BLaER1 (cell line): Measurements from ENCODE around the gene CA10.
A peak's percentile ranks its signal among the peaks of the same experiment; 100 is the strongest.

ENCODE experiments used
- H3K27ac ChIP-seq: shearing (Covaris generic); formaldehyde crosslinking; 2 replicates; pipeline ENCODE4 v1.8.1; 2022
- H3K27me3 ChIP-seq: shearing (Covaris generic); formaldehyde crosslinking; 2 replicates; pipeline ENCODE4 v1.8.1; 2022
- H3K36me3 ChIP-seq: shearing (Covaris generic); formaldehyde crosslinking; 2 replicates; pipeline ENCODE4 v1.8.1; 2022
- H3K4me1 ChIP-seq: shearing (Covaris generic); formaldehyde crosslinking; 2 replicates; pipeline ENCODE4 v1.8.1; 2022
- H3K4me2 ChIP-seq: shearing (Covaris generic); formaldehyde crosslinking; 2 replicates; pipeline ENCODE4 v1.8.1; 2022
- H3K4me3 ChIP-seq: shearing (Covaris generic); formaldehyde crosslinking; 2 replicates; pipeline ENCODE4 v1.8.1; 2022
- H3K9ac ChIP-seq: shearing (Covaris generic); formaldehyde crosslinking; 2 replicates; pipeline ENCODE4 v1.8.1; 2022
- H3K9me3 ChIP-seq: shearing (Covaris generic); formaldehyde crosslinking; 2 replicates; pipeline ENCODE4 v1.8.1; 2022
- H4K20me1 ChIP-seq: shearing (Covaris generic); formaldehyde crosslinking; 2 replicates; pipeline ENCODE4 v1.8.1; 2022
- Cebpa-rat ChIP-seq: shearing (Covaris generic); IDR thresholded peaks from 2 replicates; pipeline ENCODE4 v1.8.1; 2022

The CA10 gene

GRCh38 chr17:51817117-51817516 is 341.4 kb downstream of the CA10 start:
- no peak overlapping the region for H3K4me2 ChIP-seq
- no peaks in the 10 kb centered on the region for H3K36me3 ChIP-seq
- no peak overlapping the region for H3K4me3 ChIP-seq
- H3K4me1 ChIP-seq = peaks cover 18% of the 10 kb centered on the region
- H4K20me1 ChIP-seq = no peaks in the 10 kb centered on the region
- no peaks in the 10 kb centered on the region for H3K27me3 ChIP-seq
- H3K9ac ChIP-seq = no peak overlapping the region
- H3K27ac ChIP-seq = no peak overlapping the region
- TF ChIP-seq Cebpa-rat = no peak
- no peaks in the 10 kb centered on the region for H3K9me3 ChIP-seq

GRCh38 chr17:51815097-51815496 is 343.4 kb downstream of the CA10 start:
- Histone ChIP-seq H3K9ac (no peak overlapping the region), H3K4me1 (peaks cover 18% of the 10 kb centered on the region), H3K27me3 (no peaks in the 10 kb centered on the region), H3K4me3 (no peak overlapping the region), H3K4me2 (no peak overlapping the region), H3K9me3 (no peaks in the 10 kb centered on the region), H3K36me3 (no peaks in the 10 kb centered on the region), H3K27ac (no peak overlapping the region), H4K20me1 (no peaks in the 10 kb centered on the region)
- no peak for TF ChIP-seq Cebpa-rat

DNA sequence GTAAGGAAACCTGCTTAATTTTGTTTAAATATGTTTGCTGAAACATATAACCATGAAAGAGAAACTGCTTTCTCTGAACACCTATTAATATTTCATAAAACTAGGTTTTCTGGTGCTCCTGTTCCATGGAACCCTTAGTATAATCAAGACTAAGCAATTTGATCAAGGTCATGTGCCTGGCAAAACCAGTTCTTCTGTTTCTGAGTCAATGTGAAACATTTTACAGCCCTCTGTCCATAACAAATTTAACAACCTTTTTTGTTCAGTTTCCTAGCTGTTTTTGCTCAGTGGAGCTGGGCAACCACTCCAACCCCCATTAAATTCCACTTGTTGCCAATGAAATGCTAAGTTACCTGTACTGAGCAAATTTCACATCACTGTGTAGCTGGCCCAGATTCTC is 344.0 kb downstream of the CA10 start:
- H3K9ac ChIP-seq = no peak overlapping the region
- no peaks in the 10 kb centered on the region for H4K20me1 ChIP-seq
- no peak overlapping the region for H3K27ac ChIP-seq
- H3K4me2 ChIP-seq = no peak overlapping the region
- no peaks in the 10 kb centered on the region for H3K36me3 ChIP-seq
- no peaks in the 10 kb centered on the region for H3K27me3 ChIP-seq
- H3K9me3 ChIP-seq = no peaks in the 10 kb centered on the region
- no peak for TF ChIP-seq Cebpa-rat
- peaks cover 13% of the 10 kb centered on the region for H3K4me1 ChIP-seq
- H3K4me3 ChIP-seq = no peak overlapping the region

- Histone ChIP-seq H3K4me1 (peaks cover 6% of the 10 kb centered on the region), H3K9me3 (no peaks in the 10 kb centered on the region), H4K20me1 (no peaks in the 10 kb centered on the region), H3K4me2 (no peak overlapping the region), H3K9ac (no peak overlapping the region), H3K27me3 (no peaks in the 10 kb centered on the region), H3K36me3 (no peaks in the 10 kb centered on the region), H3K4me3 (no peak overlapping the region), H3K27ac (no peak overlapping the region)
- TF ChIP-seq Cebpa-rat = no peak
Measured at GRCh38 chr17:51813784-51814174, 344.7 kb downstream of the CA10 start.

DNA sequence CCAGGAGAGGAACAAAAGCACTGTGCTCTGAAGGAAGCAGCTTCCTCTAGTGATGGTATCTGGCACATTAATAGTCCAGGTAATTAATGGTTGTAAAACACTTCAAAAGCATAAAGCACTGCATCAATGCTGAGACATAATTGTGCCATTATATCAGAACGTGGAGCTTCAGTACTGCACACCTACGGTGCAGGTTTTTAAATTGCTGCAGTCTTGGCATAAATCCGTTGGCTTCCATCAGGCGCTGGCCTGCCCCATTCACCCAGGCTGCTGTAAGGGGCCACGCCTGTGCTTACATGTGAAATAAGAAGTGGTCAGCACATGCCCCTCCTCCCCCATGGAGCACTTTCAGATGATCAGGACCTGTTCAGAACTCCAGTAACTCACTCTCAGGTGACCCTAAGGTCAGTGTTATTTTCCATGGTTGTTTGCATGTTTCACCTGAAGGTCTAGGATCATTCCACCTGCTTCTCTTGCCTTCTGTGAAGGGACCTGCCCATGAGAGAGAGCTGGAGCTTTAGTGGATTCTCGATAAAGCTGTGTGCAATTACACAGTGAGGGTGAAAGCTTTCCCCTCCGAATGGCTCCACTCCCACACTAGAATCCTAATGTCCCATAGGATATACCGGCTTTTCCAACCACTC is 345.3 kb downstream of the CA10 start:
- no peaks in the 10 kb centered on the region for H4K20me1 ChIP-seq
- H3K9me3 ChIP-seq = no peaks in the 10 kb centered on the region
- H3K4me2 ChIP-seq = no peak overlapping the region
- no peaks in the 10 kb centered on the region for H3K36me3 ChIP-seq
- H3K9ac ChIP-seq = no peak overlapping the region
- no peaks in the 10 kb centered on the region for H3K27me3 ChIP-seq
- H3K27ac ChIP-seq = no peak overlapping the region
- TF ChIP-seq Cebpa-rat = no peak
- no peak overlapping the region for H3K4me3 ChIP-seq
- peaks cover under 1% of the 10 kb centered on the region; the same call in 1 of the 2 replicates for H3K4me1 ChIP-seq

GRCh38 chr17:51807460-51807859 is 351.1 kb downstream of the CA10 start:
- Histone ChIP-seq H4K20me1 (no peaks in the 10 kb centered on the region), H3K36me3 (no peaks in the 10 kb centered on the region), H3K27me3 (no peaks in the 10 kb centered on the region), H3K9me3 (no peaks in the 10 kb centered on the region), H3K4me2 (no peak overlapping the region), H3K27ac (no peak overlapping the region), H3K9ac (no peak overlapping the region), H3K4me3 (no peak overlapping the region), H3K4me1 (peaks cover 19% of the 10 kb centered on the region)
- no peak for TF ChIP-seq Cebpa-rat

DNA sequence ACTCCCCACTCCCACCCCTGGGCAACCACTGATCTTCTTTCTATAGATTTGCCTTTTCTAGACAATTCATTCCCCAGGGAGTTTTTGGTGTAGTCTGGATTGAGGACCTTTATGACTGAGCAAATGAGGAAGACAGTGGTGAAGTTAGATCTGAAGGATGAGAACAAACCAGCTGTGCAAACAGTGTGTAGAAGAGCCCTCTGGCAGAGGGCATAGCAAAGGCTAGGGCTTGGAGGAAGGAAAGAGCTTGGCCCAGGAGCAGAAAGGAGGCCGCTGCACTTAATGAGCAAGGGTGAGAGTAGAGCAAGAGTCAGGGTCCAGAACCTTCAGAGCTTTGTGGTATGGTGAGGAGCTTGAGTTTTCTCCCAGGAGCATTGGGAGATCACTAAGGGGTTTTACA is 352.7 kb downstream of the CA10 start:
- TF ChIP-seq Cebpa-rat = no peak
- no peak overlapping the region for H3K4me3 ChIP-seq
- H3K27me3 ChIP-seq = no peaks in the 10 kb centered on the region
- peak overlapping the region; percentile 50 for H3K4me2 ChIP-seq
- no peak overlapping the region for H3K27ac ChIP-seq
- H3K36me3 ChIP-seq = no peaks in the 10 kb centered on the region
- no peak overlapping the region for H3K9ac ChIP-seq
- H3K4me1 ChIP-seq = peaks cover 35% of the 10 kb centered on the region
- H4K20me1 ChIP-seq = no peaks in the 10 kb centered on the region
- no peaks in the 10 kb centered on the region for H3K9me3 ChIP-seq

GRCh38 chr17:51805185-51805584 is 353.3 kb downstream of the CA10 start:
- no peak overlapping the region for H3K27ac ChIP-seq
- no peak overlapping the region for H3K4me3 ChIP-seq
- peak overlapping the region; percentile 50; the same call in 1 of the 2 replicates for H3K4me2 ChIP-seq
- no peak for TF ChIP-seq Cebpa-rat
- H4K20me1 ChIP-seq = no peaks in the 10 kb centered on the region
- no peak overlapping the region for H3K9ac ChIP-seq
- H3K9me3 ChIP-seq = no peaks in the 10 kb centered on the region
- peaks cover 37% of the 10 kb centered on the region for H3K4me1 ChIP-seq
- H3K36me3 ChIP-seq = no peaks in the 10 kb centered on the region
- no peaks in the 10 kb centered on the region for H3K27me3 ChIP-seq

- H3K27me3 ChIP-seq = no peaks in the 10 kb centered on the region
- no peak overlapping the region for H3K4me2 ChIP-seq
- no peaks in the 10 kb centered on the region for H3K9me3 ChIP-seq
- TF ChIP-seq Cebpa-rat = no peak
- no peak overlapping the region for H3K9ac ChIP-seq
- no peak overlapping the region for H3K27ac ChIP-seq
- no peaks in the 10 kb centered on the region for H4K20me1 ChIP-seq
- no peak overlapping the region for H3K4me3 ChIP-seq
- no peaks in the 10 kb centered on the region for H3K36me3 ChIP-seq
- H3K4me1 ChIP-seq = peaks cover 37% of the 10 kb centered on the region
Measured at GRCh38 chr17:51803161-51803560, 355.4 kb downstream of the CA10 start.

GRCh38 chr17:51802544-51802943 is 356.0 kb downstream of the CA10 start:
- no peak overlapping the region for H3K27ac ChIP-seq
- H3K27me3 ChIP-seq = no peaks in the 10 kb centered on the region
- TF ChIP-seq Cebpa-rat = no peak
- H3K36me3 ChIP-seq = no peaks in the 10 kb centered on the region
- H3K4me2 ChIP-seq = 0 out of 2 replicates have a peak overlapping the region, but pooled peaks have one; percentile 49
- peaks cover 37% of the 10 kb centered on the region for H3K4me1 ChIP-seq
- H4K20me1 ChIP-seq = no peaks in the 10 kb centered on the region
- H3K4me3 ChIP-seq = no peak overlapping the region
- H3K9me3 ChIP-seq = no peaks in the 10 kb centered on the region
- no peak overlapping the region for H3K9ac ChIP-seq

- peak overlapping the region; percentile 49 for H3K4me2 ChIP-seq
- peaks cover 33% of the 10 kb centered on the region for H3K4me1 ChIP-seq
- no peak overlapping the region for H3K9ac ChIP-seq
- H3K27ac ChIP-seq = no peak overlapping the region
- no peaks in the 10 kb centered on the region for H3K27me3 ChIP-seq
- no peak overlapping the region for H3K4me3 ChIP-seq
- no peak for TF ChIP-seq Cebpa-rat
- H4K20me1 ChIP-seq = no peaks in the 10 kb centered on the region
- H3K9me3 ChIP-seq = no peaks in the 10 kb centered on the region
- H3K36me3 ChIP-seq = no peaks in the 10 kb centered on the region
Measured at GRCh38 chr17:51801626-51802025, 356.9 kb downstream of the CA10 start.
